Stimulated activated CD4-positive, alpha-beta T cell treated with anti-CD3 and anti-CD28 coated beads, Interleukin-1b, Interleukin-23, amount 100 ng/mL, for 4 hours (primary cell): ENCODE measurements around the gene LRRFIP1.
"Not testable (repeated sequence)": the region's sequence is repeated elsewhere in the genome, so short reads cannot be mapped to it uniquely, and the experiment has no call there.

Experiments used
- DNase-seq, 2 donors: peaks; one replicate each; pipeline ENCODE4 v3.0.0-alpha.2; 2020; ENCODE audit warnings: low read depth in 2 of 2

LRRFIP1 gene

DNA sequence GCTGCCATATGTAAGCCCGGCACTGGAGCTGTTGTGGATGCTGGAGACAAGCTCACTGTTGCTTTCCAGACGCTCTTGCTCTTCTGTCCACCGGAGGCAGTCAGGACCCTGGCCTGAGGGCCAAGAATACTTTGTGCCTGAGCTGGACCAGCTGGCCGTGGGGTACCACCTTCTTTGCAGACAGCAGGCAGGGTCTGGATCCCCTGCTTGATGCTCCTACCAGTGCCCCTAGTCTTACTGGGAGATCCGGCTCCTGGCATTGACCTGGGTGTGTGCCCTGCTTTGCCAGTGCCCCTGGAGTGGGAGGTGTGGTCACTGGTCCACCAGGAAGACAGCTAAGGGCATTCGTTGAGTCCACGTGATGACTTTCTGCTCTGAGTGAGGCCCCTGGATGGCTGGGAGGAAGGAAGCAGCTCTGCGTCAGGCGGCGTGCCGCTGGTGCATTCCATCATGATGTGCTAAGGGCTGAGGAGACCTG is 59.3 kb downstream of the LRRFIP1 start:
- no peak for DNase-seq

- no peak for DNase-seq
These were observed 60.7 kb downstream of the LRRFIP1 start for GRCh38 chr2:237688081-237688480.

DNA sequence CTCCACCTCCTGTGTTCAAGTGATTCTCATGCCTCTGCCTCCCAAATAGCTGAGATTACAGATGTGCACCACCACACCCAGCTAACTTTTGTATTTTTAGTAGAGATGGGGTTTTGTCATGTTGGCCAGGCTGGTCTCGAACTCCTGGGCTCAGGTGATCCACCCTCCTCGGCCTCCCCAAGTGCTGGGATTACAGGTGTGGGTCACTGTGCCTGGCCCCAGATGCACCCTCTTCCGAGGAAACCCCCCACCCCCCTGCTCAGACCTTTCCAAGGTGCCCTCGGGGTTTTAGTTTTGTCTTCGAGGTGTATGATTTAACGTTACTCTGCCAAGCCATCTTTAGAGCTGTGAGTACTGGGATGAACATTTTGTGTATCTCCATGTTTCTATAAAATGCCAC is 61.2 kb downstream of the LRRFIP1 start:
- not testable (repeated sequence) for DNase-seq

DNA sequence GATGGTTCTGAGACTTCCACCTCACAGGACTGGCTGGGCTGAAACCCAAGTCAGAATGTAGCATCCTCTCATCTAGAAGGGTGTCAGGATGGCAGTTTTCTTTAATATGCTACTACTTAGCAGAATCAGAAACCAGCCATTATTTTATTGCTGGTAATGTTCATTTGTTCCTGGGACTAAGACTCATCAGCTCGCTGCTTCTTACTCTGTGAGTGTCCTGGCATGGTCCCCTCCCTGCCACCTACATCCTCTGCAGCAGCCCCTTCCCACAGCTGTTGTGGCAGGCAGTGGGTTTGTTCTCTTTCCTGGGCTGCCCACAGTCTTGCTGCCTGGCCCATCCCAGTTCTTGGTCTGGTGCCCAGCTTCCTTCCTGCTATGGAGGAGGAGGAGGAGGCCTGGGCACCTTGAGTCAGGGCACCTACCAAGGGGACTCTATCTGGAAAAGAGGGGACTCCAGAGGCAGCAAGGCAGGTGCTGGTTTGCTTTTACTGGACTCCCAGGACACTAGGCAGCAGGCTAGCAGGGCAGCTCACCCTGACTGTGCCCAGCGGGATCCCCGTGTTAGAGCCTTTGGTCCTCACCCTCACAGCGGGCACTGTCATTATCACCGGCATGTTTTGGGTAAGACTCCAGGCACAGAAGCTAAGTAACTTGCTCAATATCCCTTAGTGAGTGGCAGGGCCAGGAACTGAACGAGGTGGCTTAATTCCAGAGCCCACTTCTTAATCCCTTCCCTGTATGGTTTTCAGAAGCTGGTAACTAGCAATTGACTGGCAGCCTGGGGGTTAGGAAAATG is 62.1 kb downstream of the LRRFIP1 start:
- DNase-seq: no peak

DNA sequence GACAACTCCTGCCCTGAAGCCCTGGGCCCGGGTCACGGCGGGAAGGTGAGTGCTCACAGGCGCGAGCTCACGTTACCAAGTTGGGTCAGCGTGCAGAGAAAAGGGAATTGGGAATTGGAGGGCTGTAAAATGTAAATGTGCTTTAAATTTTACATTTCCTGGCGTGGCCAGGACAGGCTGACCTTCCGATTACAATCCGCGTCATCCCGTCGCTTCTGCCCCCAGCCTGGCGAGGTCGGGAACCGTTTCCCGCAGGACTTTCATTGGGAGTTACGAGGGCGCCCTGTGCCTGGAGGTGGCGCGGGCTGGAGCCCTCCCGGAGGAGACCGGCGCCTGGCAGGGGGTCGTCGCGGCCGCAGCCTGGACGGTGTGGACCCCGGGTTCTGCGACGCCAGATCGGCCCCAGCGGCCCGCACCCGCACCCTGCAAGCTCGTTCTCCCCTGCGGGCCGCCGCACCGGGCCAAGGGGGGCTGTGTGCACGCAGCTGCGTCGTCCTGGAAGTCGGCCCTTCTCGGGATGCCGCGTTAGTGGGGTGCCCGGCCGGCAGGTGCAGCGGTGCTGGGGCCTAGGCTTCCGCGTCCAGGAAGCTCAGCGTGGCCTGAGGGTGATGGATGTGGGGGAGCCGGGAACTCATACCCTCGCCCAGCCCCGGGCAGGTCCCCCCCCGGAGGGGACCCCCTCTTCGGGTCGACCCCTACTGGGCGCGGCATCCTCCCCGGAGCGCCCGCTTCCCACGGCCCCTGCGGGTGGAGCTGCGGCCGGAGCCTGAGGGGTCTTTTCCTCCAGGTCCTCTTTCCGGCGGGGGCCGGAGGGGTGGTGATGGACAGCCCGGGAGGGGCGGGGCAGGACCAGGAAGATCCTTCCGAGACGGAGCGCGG is 63.9 kb downstream of the LRRFIP1 start:
- no peak for DNase-seq

DNA sequence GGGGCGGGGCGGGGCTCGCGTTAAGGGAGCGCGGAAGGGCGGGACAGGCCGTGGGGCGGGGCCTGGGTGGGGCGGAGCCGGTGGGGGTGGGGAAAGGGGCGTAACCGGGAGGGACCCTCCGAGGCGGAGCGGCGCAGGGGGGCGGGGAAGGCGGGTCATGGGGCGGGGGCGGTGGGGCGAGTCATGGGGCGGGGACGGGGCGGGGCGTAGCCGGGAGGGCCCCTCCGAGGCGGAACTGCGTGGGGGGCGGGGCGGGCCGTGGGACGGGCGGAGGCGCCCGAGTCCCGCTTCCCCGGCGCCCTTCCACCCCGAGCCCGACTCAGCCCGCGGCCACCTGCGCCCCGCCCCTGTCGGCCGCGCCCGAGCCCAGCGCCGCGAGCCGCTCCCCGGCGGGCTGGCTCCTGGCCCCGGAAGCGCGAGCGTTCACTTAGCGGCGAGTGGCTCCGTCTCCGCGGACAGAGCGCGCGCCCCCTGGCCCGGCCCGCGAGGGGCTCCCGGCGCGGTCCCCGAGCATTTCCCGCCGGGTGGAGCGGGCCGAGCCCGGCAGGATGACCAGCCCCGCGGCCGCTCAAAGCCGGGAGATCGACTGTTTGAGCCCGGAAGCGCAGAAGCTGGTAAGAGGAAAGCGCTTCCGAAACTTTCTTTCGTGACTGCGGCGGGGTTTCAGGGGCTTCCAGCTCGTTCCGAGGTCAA is 64.7 kb downstream of the LRRFIP1 start:
- DNase-seq: peak; percentile 93 to 97

DNA sequence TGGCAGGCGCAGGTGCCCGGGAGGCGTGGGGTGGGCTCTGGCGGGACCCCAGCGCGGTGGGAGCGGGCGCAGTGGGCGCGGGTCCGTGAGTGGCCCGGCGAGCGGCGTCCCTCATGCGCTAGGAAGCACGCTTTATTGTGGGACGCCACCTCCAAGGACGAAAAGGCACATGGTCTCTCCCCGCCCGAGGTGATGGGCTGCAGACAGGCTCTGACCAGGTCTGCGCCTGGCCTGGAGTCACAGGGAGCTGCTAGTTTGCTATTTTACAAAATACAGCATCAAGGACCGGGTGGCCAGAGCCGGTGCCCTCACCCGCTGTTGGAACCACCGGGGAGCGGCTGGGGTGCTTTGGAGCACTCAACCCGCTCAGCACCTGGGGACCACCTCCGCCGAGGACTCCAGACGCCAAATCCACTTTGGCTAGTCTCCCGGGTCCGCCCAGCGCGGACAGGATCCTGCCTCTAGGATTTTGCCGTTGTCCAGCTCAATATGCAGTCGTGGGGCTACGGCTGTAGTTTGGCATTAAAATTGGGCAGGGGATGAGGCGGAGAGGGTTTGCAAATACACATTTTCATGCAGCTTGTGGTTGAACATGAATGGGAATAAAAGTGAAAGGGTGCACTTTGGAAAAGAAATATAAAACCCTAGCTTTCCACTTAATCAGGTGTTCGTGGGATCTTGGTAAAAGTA is 65.4 kb downstream of the LRRFIP1 start:
- no peak for DNase-seq

GRCh38 chr2:237693291-237693994 is 66.1 kb downstream of the LRRFIP1 start:
- no peak for DNase-seq

GRCh38 chr2:237694415-237695194 is 67.2 kb downstream of the LRRFIP1 start:
- no peak for DNase-seq

GRCh38 chr2:237695201-237695780 is 67.9 kb downstream of the LRRFIP1 start:
- no peak for DNase-seq

DNA sequence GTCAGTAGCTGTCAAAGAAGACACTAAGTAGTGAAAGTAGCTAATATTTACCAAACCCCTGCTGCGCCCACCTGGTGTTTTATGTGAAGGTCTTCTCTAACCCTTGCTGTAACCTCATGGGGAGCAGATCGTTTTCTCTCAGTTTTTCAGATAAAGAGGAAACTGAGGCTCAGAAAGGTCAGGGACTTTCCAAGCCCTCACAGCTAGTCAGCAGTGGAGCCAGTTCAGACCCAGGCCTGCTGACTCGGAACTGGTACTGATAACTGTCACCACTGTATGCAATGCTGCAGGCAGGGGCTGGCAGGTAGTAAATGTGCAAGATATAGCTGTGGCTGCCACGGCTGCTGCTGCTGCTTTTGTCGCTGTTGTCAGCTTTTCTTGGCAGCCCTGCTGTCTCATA is 69.1 kb downstream of the LRRFIP1 start:
- no peak for DNase-seq

GRCh38 chr2:237697586-237698357 is 70.4 kb downstream of the LRRFIP1 start:
- DNase-seq: no peak

GRCh38 chr2:237698358-237698694 is 70.9 kb downstream of the LRRFIP1 start:
- no peak for DNase-seq

DNA sequence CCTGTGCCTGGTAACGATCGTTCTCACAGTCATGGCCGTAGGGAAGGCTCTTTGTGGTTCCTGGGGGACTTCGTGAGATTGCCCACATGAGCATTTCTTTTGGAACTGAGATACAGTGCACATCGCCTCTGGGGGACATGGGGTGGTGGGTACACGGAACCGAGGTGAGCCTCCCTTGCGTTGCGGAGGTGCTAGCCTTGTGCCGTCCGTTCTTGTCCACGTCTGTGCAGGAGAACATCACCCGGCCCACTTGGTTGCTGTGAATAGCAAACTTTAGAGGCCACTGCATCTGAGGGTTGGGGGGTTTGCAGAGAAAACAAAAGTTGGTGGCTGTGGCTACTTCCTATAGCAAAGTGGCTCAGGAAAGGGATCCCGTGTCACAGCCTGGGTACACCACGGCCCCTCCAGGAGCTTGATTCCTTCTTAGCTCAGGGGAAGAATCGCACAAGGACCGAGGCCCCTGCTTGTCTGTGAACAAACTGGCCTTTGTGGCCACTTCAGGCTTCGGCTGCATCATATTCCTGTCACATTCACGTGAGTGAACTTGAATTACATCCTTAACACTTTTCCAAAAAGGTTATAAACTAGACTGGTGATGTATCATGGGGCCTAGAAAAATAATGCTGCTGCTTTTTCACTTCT is 72.6 kb downstream of the LRRFIP1 start:
- DNase-seq: no peak

DNA sequence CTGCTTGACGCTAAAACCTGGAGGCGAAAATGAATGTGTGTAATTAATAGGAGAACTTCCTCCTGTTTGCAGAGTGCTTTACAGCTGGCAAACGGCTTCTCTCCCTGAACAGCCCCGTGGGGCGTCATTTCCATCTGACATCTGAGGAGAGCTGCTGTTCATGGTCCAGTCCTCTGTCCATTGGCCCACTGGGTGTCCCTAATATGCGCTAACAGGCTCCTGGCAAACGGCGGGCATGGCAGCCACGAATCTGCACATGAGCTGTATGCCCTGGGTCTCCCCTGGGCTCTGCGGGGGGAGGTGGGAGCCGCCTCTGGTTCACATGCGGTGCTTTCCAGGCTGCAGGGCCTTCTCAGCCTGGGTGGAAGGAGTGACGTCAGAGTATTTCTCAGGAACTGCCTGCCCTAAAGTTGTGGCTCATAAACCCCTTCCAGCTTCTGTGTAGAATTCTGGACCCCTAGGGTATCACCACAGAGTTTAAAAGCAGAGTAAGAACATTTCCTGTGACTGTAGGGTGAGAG is 73.2 kb downstream of the LRRFIP1 start:
- peak; percentile 68 to 77 for DNase-seq

GRCh38 chr2:237701033-237701858 is 73.9 kb downstream of the LRRFIP1 start:
- no peak for DNase-seq

GRCh38 chr2:237701859-237702390 is 74.5 kb downstream of the LRRFIP1 start:
- no peak for DNase-seq
